A549 (cell line): ENCODE results near the gene MCM7. TPM values are rescaled to one million over a fixed set of nuclear protein-coding genes. Genes with fewer than 3 reads are reported as not detected.

Source experiments
- ATAC-seq, 2 experiments: fragments of 200-7000 bp in 1 of 2; fragments of >200 bp in 1 of 2; cut with Nextera tagmentation in 1 of 2; cut with Tn5 transposase in 1 of 2; 3 replicates each; pipeline versions ENCODE4 v1.8.0 to v1.9.1; 2018 to 2020; ENCODE audit warnings: mild to moderate bottlenecking in 1 of 2, moderate library complexity in 1 of 2
- CTCF ChIA-PET: fragments of 300-600 bp; sonication (Branson Sonifier 250); formaldehyde crosslinking; extraction: SDS; loops from one replicate; lab custom pipeline; 2021; ENCODE audit warnings: antibody characterized with exemption, inconsistent platforms; lab: Yijun Ruan, JAX
- POLR2A ChIA-PET: fragments of 350-600 bp; formaldehyde crosslinking; extraction: SDS; loops from one replicate; lab custom pipeline; 2021; ENCODE audit warnings: antibody characterized with exemption, inconsistent platforms; lab: Yijun Ruan, JAX
- DNase-seq, 2 experiments: peaks; one replicate each; pipeline versions ENCODE4 v3.0.0 to v3.0.0-alpha.2; 2011 to 2016; ENCODE audit warnings: low read depth in 1 of 2, low spot score in 1 of 2
- FAIRE-seq: peaks from 2 replicates; lab custom pipeline; 2011; peaks lifted over from hg19 to GRCh38; lab: Jason Lieb, UNC
- H3K27ac ChIP-seq, 2 experiments: fragments of >200 bp; sonication (Bioruptor Twin); formaldehyde crosslinking; 3 replicates each; pipeline ENCODE4 v1.5.1; 2016 to 2017
- H3K4me1 ChIP-seq: fragments of >200 bp; sonication (Bioruptor Twin); formaldehyde crosslinking; 3 replicates; pipeline ENCODE4 v1.6.1; 2016
- H3K4me2 ChIP-seq: fragments of >200 bp; sonication (Bioruptor Twin); formaldehyde crosslinking; 3 replicates; pipeline ENCODE4 v1.6.1; 2016
- H3K4me3 ChIP-seq: fragments of >200 bp; sonication (Bioruptor Twin); formaldehyde crosslinking; 3 replicates; pipeline ENCODE4 v1.5.1; 2016
- H3K9me3 ChIP-seq: fragments of >200 bp; sonication (Bioruptor Twin); formaldehyde crosslinking; 3 replicates; pipeline ENCODE4 v1.6.1; 2016
- ATOH8 ChIP-seq: fragments of 250-450 bp; sonication (Bioruptor Pico); IDR thresholded peaks from 2 replicates; pipeline ENCODE4 v1.5.0; 2020; ENCODE audit warnings: low read depth, mild to moderate bottlenecking, moderate library complexity
- CBX2 ChIP-seq: fragments of 200-600 bp; sonication (generic); IDR thresholded peaks from 2 replicates; pipeline ENCODE4 v1.6.1; 2016; ENCODE audit warnings: low read depth, mild to moderate bottlenecking, borderline replicate concordance
- CBX8 ChIP-seq: fragments of 200-600 bp; sonication (generic); IDR thresholded peaks from 2 replicates; pipeline ENCODE4 v1.6.1; 2016
- CEBPB ChIP-seq, 2 experiments: fragments of >200 bp in 1 of 2; sonication (Bioruptor Twin) in 1 of 2; formaldehyde crosslinking in 1 of 2; IDR thresholded peaks; 2 replicates each; pipeline ENCODE4 v1.6.1; 2012 to 2016
- CHD4 ChIP-seq: fragments of 200-600 bp; sonication (generic); IDR thresholded peaks from 2 replicates; pipeline ENCODE4 v1.6.1; 2016; ENCODE audit warnings: antibody characterized with exemption, mild to moderate bottlenecking, borderline replicate concordance
- E2F6 ChIP-seq: IDR thresholded peaks from 2 replicates; pipeline ENCODE4 v1.6.1; 2012; ENCODE audit warnings: low read depth, borderline replicate concordance
- FOSL2 ChIP-seq, 2 experiments: fragments of 450-650 bp in 1 of 2; fragments of >200 bp in 1 of 2; sonication (Bioruptor Twin) in 1 of 2; formaldehyde crosslinking; IDR thresholded peaks; 2 replicates each; pipeline versions ENCODE4 v1.5.0 to v1.6.1; 2016 to 2020; ENCODE audit warnings: mild to moderate bottlenecking in 1 of 2, moderate library complexity in 1 of 2
- FOXS1 ChIP-seq: fragments of 250-450 bp; sonication (Bioruptor Pico); IDR thresholded peaks from 2 replicates; pipeline ENCODE4 v1.5.0; 2020; ENCODE audit warnings: mild to moderate bottlenecking, moderate library complexity
- HMGXB4 ChIP-seq: fragments of 250-450 bp; sonication (Bioruptor Pico); IDR thresholded peaks from 2 replicates; pipeline ENCODE4 v1.5.0; 2021; ENCODE audit warnings: mild to moderate bottlenecking, moderate library complexity, borderline replicate concordance
- HOXA7 ChIP-seq: fragments of 250-450 bp; sonication (Bioruptor Pico); IDR thresholded peaks from 2 replicates; pipeline ENCODE4 v1.5.0; 2020; ENCODE audit warnings: mild to moderate bottlenecking, moderate library complexity
- JUN ChIP-seq, 2 experiments: fragments of >200 bp; sonication (Bioruptor Twin); formaldehyde crosslinking; IDR thresholded peaks; 2 replicates in 1 of 2; 3 replicates in 1 of 2; pipeline ENCODE4 v1.6.1; 2016 to 2017
- KDM5A ChIP-seq: fragments of 200-600 bp; sonication (generic); IDR thresholded peaks from 2 replicates; pipeline ENCODE4 v1.6.1; 2016; ENCODE audit warnings: antibody characterized with exemption, mild to moderate bottlenecking
- MYC ChIP-seq: IDR thresholded peaks from 2 replicates; pipeline ENCODE4 v1.6.1; 2012; ENCODE audit warnings: mild to moderate bottlenecking, inconsistent platforms, low read length, improper control_type of control experiment, borderline replicate concordance
- NR3C1 ChIP-seq: fragments of >200 bp; sonication (Bioruptor Twin); formaldehyde crosslinking; IDR thresholded peaks from 3 replicates; pipeline ENCODE4 v1.6.1; 2017
- PHF8 ChIP-seq: fragments of 200-600 bp; sonication (generic); IDR thresholded peaks from 2 replicates; pipeline ENCODE4 v1.6.1; 2016; ENCODE audit warnings: low read depth, mild to moderate bottlenecking, antibody characterized with exemption, moderate library complexity, borderline replicate concordance
- REST ChIP-seq: fragments of 200-600 bp; sonication (generic); IDR thresholded peaks from 2 replicates; pipeline ENCODE4 v1.6.1; 2016; ENCODE audit warnings: antibody characterized with exemption, mild to moderate bottlenecking, moderate library complexity
- RNF2 ChIP-seq: fragments of 200-600 bp; sonication (generic); IDR thresholded peaks from 2 replicates; pipeline ENCODE4 v1.6.1; 2016; ENCODE audit warnings: low read depth, mild to moderate bottlenecking, antibody characterized with exemption, moderate library complexity, borderline replicate concordance
- SREBF2 ChIP-seq: fragments of 450-650 bp; IDR thresholded peaks from 2 replicates; pipeline ENCODE4 v1.6.1; 2014; ENCODE audit warnings: mild to moderate bottlenecking, moderate library complexity
- TP53 ChIP-seq: fragments of 250-450 bp; sonication (Bioruptor Pico); IDR thresholded peaks from 2 replicates; pipeline ENCODE4 v1.5.0; 2021; ENCODE audit warnings: mild to moderate bottlenecking, moderate library complexity
- whole genome bisulfite sequencing: methylation state at CpG from one replicate; pipeline ENCODE4 v1.1.6; 2017; ENCODE audit errors: missing lambda C conversion rate; 5-methylcytosine and 5-hydroxymethylcytosine counted together
- polyA plus RNA-seq, 4 experiments: library from polyadenylated mRNA; depleted of rRNA in 3 of 4; stranded (reverse); fragments of >200 nt; fragmentation: RNase III in 1 of 4; extraction: RNeasy Plus Mini Kit Qiagen cat#74134 plus additional on column Dnase treatment in 1 of 4; gene quantifications; 2 replicates in 3 of 4; 3 replicates in 1 of 4; pipeline ENCODE4 v1.2.3, GENCODE V29; 2011 to 2017

Gene MCM7
- polyA plus RNA-seq, 2 of the 4 experiments (the other 2 are of a cell fraction), result 145 to 287 TPM

GRCh38 chr7:100088621-100089457 lies 12.4 kb downstream of the MCM7 start, which contains the start of gene COPS6 (continued):
- TF ChIP-seq FOXS1 (CRISPR knock-in tag) (peak; percentile 75; the same call in 1 of the 2 replicates), RNF2 (peak; percentile 96), ATOH8 (CRISPR knock-in tag) (peak; percentile 98), KDM5A (peak; percentile 66), TP53 (peak; percentile 95)

GRCh38 chr7:100088095-100088620 lies 13.0 kb downstream of the MCM7 start:
- no peaks in the 10 kb centered on the region for H3K9me3 ChIP-seq
- no peak for ATAC-seq
- TF ChIP-seq PHF8, result no peak
- no peak for TF ChIP-seq SREBF2
- TF ChIP-seq NR3C1, result no peak
- TF ChIP-seq, all 56 proteins: peak for 0
- peak overlapping the region; percentile 86 for H3K4me2 ChIP-seq
- peak overlapping the region; percentile 88 to 94 for H3K27ac ChIP-seq
- peaks cover 14% of the 10 kb centered on the region for H3K4me1 ChIP-seq
- POLR2A ChIA-PET, result interaction anchor here (0.6 to 4.8 kb wide), 3 partner anchors 13 to 341 kb away, joined by 3 to 46 read pairs (median 3); partner anchors contain the start of genes AP4M1, MCM7 and ZCWPW1
- 85% methylated on average over 11 of the region's 11 CpGs for WGBS
- H3K4me3 ChIP-seq, result peak overlapping the region; percentile 69
- no peak for FAIRE-seq
- CTCF ChIA-PET, result interaction anchor here (0.6 to 1.9 kb wide), 3 partner anchors 14 to 95 kb away, joined by 3 to 4 read pairs (median 3); partner anchors contain the start of gene AP4M1
- DNase-seq, result no peak

- CTCF ChIA-PET, result interaction anchor here (0.6 to 1.9 kb wide), 2 partner anchors 15 to 78 kb away, joined by 3 to 4 read pairs; partner anchors contain the start of gene AP4M1
- peak in 1 of 2 experiments; percentile 3; a peak in 1 of 6 replicates for ATAC-seq
- DNase-seq, result peak in 1 of 2 experiments; percentile 56
- 70% methylated on average over 10 of the region's 10 CpGs for WGBS
- no peaks in the 10 kb centered on the region for H3K9me3 ChIP-seq
- H3K27ac ChIP-seq, result 0 out of 6 replicates have a peak overlapping the region, but pooled peaks of 1 of the 2 experiments have one; percentile 23
- TF ChIP-seq E2F6, result no peak
- TF ChIP-seq FOSL2 (IDR thresholded peaks at IDR 0.05), result no peak
- TF ChIP-seq FOSL2 (CRISPR knock-in tag; IDR thresholded peaks at IDR 0.05), result peak; percentile 34; the same call in 1 of the 2 replicates
- TF ChIP-seq KDM5A, result no peak
- POLR2A ChIA-PET, result interaction anchor here (0.6 to 4.8 kb wide), 2 partner anchors 14 to 93 kb away, joined by 3 to 46 read pairs; partner anchors contain the start of genes AP4M1 and MCM7
- no peak overlapping the region for H3K4me3 ChIP-seq
- FAIRE-seq, result no peak
- H3K4me1 ChIP-seq, result peaks cover 14% of the 10 kb centered on the region
- no peak overlapping the region for H3K4me2 ChIP-seq
These were observed 14.0 kb downstream of the MCM7 start for GRCh38 chr7:100087055-100087750.

GRCh38 chr7:100085515-100085914 lies 15.7 kb downstream of the MCM7 start:
- Histone ChIP-seq H3K4me3 (no peak overlapping the region), H3K9me3 (no peaks in the 10 kb centered on the region), H3K4me2 (no peak overlapping the region), H3K27ac (no peak overlapping the region), H3K4me1 (peaks cover 14% of the 10 kb centered on the region)
- no peak for DNase-seq
- ChIA-PET CTCF (interaction anchor here (1.3 to 2.2 kb wide), 2 partner anchors 36 to 92 kb away, joined by 4 to 6 read pairs; partner anchors contain the start of gene ZSCAN21), POLR2A (interaction anchor here (0.7 to 0.9 kb wide), 2 partner anchors 16 to 90 kb away, joined by 3 read pairs; partner anchors contain the start of gene AP4M1)
- FAIRE-seq, result no peak
- WGBS, result 51% methylated on average over 3 of the region's 3 CpGs
- no peak for ATAC-seq
- no peak for TF ChIP-seq KDM5A
- TF ChIP-seq JUN (IDR thresholded peaks at IDR 0.05), result no peak
- TF ChIP-seq CBX8, result no peak
- TF ChIP-seq CHD4, result no peak
- no peak for TF ChIP-seq HOXA7 (CRISPR knock-in tag)
- no peak for TF ChIP-seq CEBPB (IDR thresholded peaks at IDR 0.05)
- TF ChIP-seq FOSL2 (IDR thresholded peaks at IDR 0.05), result no peak
- TF ChIP-seq FOSL2 (CRISPR knock-in tag; IDR thresholded peaks at IDR 0.05), result no peak
- no peak for TF ChIP-seq HMGXB4 (CRISPR knock-in tag)
- no peak for TF ChIP-seq MYC
- TF ChIP-seq REST, result no peak
- TF ChIP-seq CBX2, result no peak
